Thyroid gland (tissue), 4 donors: ENCODE data around the gene CX3CR1. TPM values are rescaled to one million over a fixed set of nuclear protein-coding genes. Genes with fewer than 3 reads are reported as not detected.

Source experiments
- DNase-seq, 2 donors: peaks; one replicate each; pipeline ENCODE4 v3.0.0-alpha.2; 2019
- H3K27ac ChIP-seq, 3 donors: fragments of 200-600 bp; sonication (generic); 1 replicate in 2 of 3; 2 replicates in 1 of 3; pipeline ENCODE4 v1.5.1; 2016 to 2019; ENCODE audit warnings: mild to moderate bottlenecking in 1 of 3, moderate library complexity in 1 of 3
- H3K27me3 ChIP-seq: fragments of 200-600 bp; sonication (generic); one replicate; pipeline ENCODE4 v1.5.1; 2019
- H3K36me3 ChIP-seq, 2 donors: fragments of 200-600 bp; sonication (generic); one replicate each; pipeline ENCODE4 v1.5.1; 2016 to 2019
- H3K4me1 ChIP-seq, 2 donors: fragments of 200-600 bp; sonication (generic); one replicate each; pipeline ENCODE4 v1.5.1; 2017 to 2019
- H3K4me3 ChIP-seq, 3 donors: fragments of 200-600 bp; sonication (generic); replicated peaks in 1 of 3; 1 replicate in 2 of 3; 2 replicates in 1 of 3; pipeline ENCODE4 v1.5.1; 2016; ENCODE audit warnings: mild to moderate bottlenecking in 1 of 3
- H3K9me3 ChIP-seq: fragments of 200-600 bp; sonication (generic); one replicate; pipeline ENCODE4 v1.5.1; 2017
- CTCF ChIP-seq, 6 experiments: fragments of 200-600 bp in 3 of 6; fragments of 450-650 bp in 3 of 6; sonication (generic) in 3 of 6; IDR thresholded peaks; one replicate each; pipeline ENCODE4 v1.5.1; 2016 to 2019; ENCODE audit warnings: antibody characterized with exemption in 6 of 6, mild to moderate bottlenecking in 2 of 6, inconsistent platforms in 1 of 6, moderate library complexity in 1 of 6
- POLR2A ChIP-seq, 2 donors: fragments of 450-650 bp; IDR thresholded peaks; one replicate each; pipeline ENCODE4 v1.6.1; 2017; ENCODE audit warnings: antibody characterized with exemption in 2 of 2, mild to moderate bottlenecking in 2 of 2, moderate library complexity in 1 of 2
- WGBS, 2 donors: methylation state at CpG; one replicate each; pipeline ENCODE4 v1.1.5; 2017; 5-methylcytosine and 5-hydroxymethylcytosine counted together
- intact Hi-C: fragments of 100-400 bp; cut with DNase I; formaldehyde crosslinking; loops from one replicate; pipeline ENCODE4 v1.15.1; 2023
- total RNA-seq, 4 donors: library from RNA; depleted of rRNA; stranded (reverse); fragments of >200 nt; gene quantifications; one replicate each; pipeline ENCODE4 v1.2.3, GENCODE V29; 2016

Gene CX3CR1
- total RNA-seq, 4 donors from 2014 or later, result 0.27 to 1.9 (median 1.1) TPM; not detected in 1

GRCh38 chr3:39281533-39281932 is 1.7 kb upstream of the CX3CR1 start:
- TF ChIP-seq POLR2A (IDR thresholded peaks at IDR 0.05) (no peak), CTCF (IDR thresholded peaks at IDR 0.05) (no peak)
- DNase-seq, result no peak
- H3K27ac ChIP-seq, result no peak overlapping the region
- WGBS, 2 donors, result 76% methylated on average over 9 of the region's 9 CpGs
- H3K4me1 ChIP-seq, result no peaks in the 10 kb centered on the region
- H3K36me3 ChIP-seq, result no peaks in the 10 kb centered on the region
- H3K9me3 ChIP-seq, result no peaks in the 10 kb centered on the region
- intact Hi-C loops, result loop anchor here (5.0 kb wide), 1 partner anchor 159 kb away; no protein-coding TSS in a partner anchor
- no peaks in the 10 kb centered on the region for H3K27me3 ChIP-seq
- no peak overlapping the region for H3K4me3 ChIP-seq

GRCh38 chr3:39280571-39280970 is 735 bp upstream of the CX3CR1 start:
- no peak for DNase-seq
- H3K27me3 ChIP-seq, result no peaks in the 10 kb centered on the region
- intact Hi-C loops, result loop anchor here (5.0 kb wide), 1 partner anchor 158 kb away; no protein-coding TSS in a partner anchor
- TF ChIP-seq POLR2A (IDR thresholded peaks at IDR 0.05) (no peak), CTCF (IDR thresholded peaks at IDR 0.05) (no peak)
- no peaks in the 10 kb centered on the region for H3K4me1 ChIP-seq
- WGBS, 2 donors, result 98 to 100% methylated on average over 5 of the region's 5 CpGs
- no peaks in the 10 kb centered on the region for H3K9me3 ChIP-seq
- no peaks in the 10 kb centered on the region for H3K36me3 ChIP-seq
- no peak overlapping the region for H3K27ac ChIP-seq
- H3K4me3 ChIP-seq, result no peak overlapping the region

- Histone ChIP-seq H3K36me3 (no peaks in the 10 kb centered on the region), H3K27me3 (no peaks in the 10 kb centered on the region), H3K4me1 (no peaks in the 10 kb centered on the region), H3K4me3 (no peak overlapping the region), H3K27ac (no peak overlapping the region), H3K9me3 (no peaks in the 10 kb centered on the region)
- intact Hi-C loops, result no loop called here
- DNase-seq, result no peak
- TF ChIP-seq POLR2A (IDR thresholded peaks at IDR 0.05) (no peak), CTCF (IDR thresholded peaks at IDR 0.05) (no peak)
- 64 to 74% methylated on average over 1 of the region's 1 CpG for WGBS, 2 donors
These were observed 1.3 kb downstream of the CX3CR1 start for GRCh38 chr3:39278616-39278935.

- H3K27ac ChIP-seq, result no peak overlapping the region
- H3K4me1 ChIP-seq, result no peaks in the 10 kb centered on the region
- no peaks in the 10 kb centered on the region for H3K36me3 ChIP-seq
- TF ChIP-seq CTCF (IDR thresholded peaks at IDR 0.05) (no peak), POLR2A (IDR thresholded peaks at IDR 0.05) (no peak)
- intact Hi-C loops, result no loop called here
- 57 to 66% methylated on average over 5 of the region's 5 CpGs for WGBS, 2 donors
- no peaks in the 10 kb centered on the region for H3K27me3 ChIP-seq
- H3K9me3 ChIP-seq, result no peaks in the 10 kb centered on the region
- no peak for DNase-seq
- no peak overlapping the region for H3K4me3 ChIP-seq
These were observed 1.8 kb downstream of the CX3CR1 start for GRCh38 chr3:39277893-39278615.

GRCh38 chr3:39276746-39277145 is 3.1 kb downstream of the CX3CR1 start:
- intact Hi-C loops, result no loop called here
- Histone ChIP-seq H3K4me1 (no peaks in the 10 kb centered on the region), H3K9me3 (no peaks in the 10 kb centered on the region), H3K27me3 (no peaks in the 10 kb centered on the region), H3K27ac (no peak overlapping the region), H3K4me3 (no peak overlapping the region), H3K36me3 (no peaks in the 10 kb centered on the region)
- no peak for DNase-seq
- TF ChIP-seq POLR2A (IDR thresholded peaks at IDR 0.05) (no peak), CTCF (IDR thresholded peaks at IDR 0.05) (no peak)
